ENCODE measurements around the gene AP3B1. TPM values are rescaled to one million over a fixed set of nuclear protein-coding genes. Genes with fewer than 3 reads are reported as not detected.

AP3B1 gene
- total and polyA plus RNA-seq, 2 experiments from 2014 or later, result 32.1 to 46.3 TPM

DNA sequence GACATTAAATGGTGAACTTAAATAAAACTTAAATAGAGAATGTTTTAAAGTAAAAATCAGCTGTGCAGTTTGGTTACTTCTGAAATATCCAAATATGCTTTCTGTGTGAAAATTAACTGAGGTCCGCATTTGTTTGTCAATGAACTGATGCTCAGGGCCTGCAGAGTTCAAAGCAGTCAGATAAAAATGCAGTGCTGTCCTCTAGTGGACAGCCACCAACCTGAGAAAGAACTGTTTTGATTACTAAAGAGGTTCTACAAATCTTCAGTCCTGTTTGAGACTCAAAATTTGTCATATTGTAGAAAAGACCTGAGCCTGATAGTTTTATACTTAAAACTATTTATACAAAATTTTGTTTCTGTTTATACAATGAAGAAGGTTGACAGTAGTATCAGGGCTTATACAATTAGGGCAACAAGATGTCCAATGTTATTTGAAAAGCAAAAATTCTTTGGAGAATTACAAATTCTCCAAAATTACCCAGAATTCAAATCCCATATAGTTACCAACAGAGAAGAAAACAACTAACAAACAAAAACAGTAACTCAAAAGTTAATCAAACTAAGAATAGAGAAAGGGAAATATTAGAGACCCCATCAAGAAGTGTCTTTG, 286.0 kb downstream of the AP3B1 start:
- Mint-ChIP-seq H3K27me3 (ENCODE audit: insufficient read depth, low read depth, poor library complexity) (peaks cover 15% of the 10 kb centered on the region), H3K4me3 (no peak overlapping the region), H3K4me1 (peaks cover 8% of the 10 kb centered on the region), H3K27ac (no peak overlapping the region), H3K36me3 (ENCODE audit: low read depth) (no peaks in the 10 kb centered on the region), H3K9me3 (no peaks in the 10 kb centered on the region)
- no peak overlapping the region for H3K27ac ChIP-seq (ENCODE audit: low read depth)
- H3K79me2 ChIP-seq (replicated peaks; ENCODE audit: insufficient read depth), result no peaks in the 10 kb centered on the region
- no peak overlapping the region for H2AFZ ChIP-seq
- H3K9me2 ChIP-seq (ENCODE audit: insufficient read depth), result no peaks in the 10 kb centered on the region
- ATAC-seq (peak; percentile 74), DNase-seq (ENCODE audit: low spot score) (peak; percentile 69)
- H3K27me3 ChIP-seq (ENCODE audit: insufficient read depth), result peaks cover 14% of the 10 kb centered on the region
- H3K36me3 ChIP-seq (ENCODE audit: insufficient read depth), result no peaks in the 10 kb centered on the region
- H3K4me2 ChIP-seq, result no peak overlapping the region
- no peaks in the 10 kb centered on the region for H3F3A ChIP-seq (replicated peaks; ENCODE audit: low read depth)
- H3K4me1 ChIP-seq (ENCODE audit: insufficient read depth), result no peaks in the 10 kb centered on the region
- no peak for TF ChIP-seq EZH2phosphoT487 (IDR thresholded peaks at IDR 0.05; ENCODE audit: unreplicated experiment)
- TF ChIP-seq, protein P1, sequence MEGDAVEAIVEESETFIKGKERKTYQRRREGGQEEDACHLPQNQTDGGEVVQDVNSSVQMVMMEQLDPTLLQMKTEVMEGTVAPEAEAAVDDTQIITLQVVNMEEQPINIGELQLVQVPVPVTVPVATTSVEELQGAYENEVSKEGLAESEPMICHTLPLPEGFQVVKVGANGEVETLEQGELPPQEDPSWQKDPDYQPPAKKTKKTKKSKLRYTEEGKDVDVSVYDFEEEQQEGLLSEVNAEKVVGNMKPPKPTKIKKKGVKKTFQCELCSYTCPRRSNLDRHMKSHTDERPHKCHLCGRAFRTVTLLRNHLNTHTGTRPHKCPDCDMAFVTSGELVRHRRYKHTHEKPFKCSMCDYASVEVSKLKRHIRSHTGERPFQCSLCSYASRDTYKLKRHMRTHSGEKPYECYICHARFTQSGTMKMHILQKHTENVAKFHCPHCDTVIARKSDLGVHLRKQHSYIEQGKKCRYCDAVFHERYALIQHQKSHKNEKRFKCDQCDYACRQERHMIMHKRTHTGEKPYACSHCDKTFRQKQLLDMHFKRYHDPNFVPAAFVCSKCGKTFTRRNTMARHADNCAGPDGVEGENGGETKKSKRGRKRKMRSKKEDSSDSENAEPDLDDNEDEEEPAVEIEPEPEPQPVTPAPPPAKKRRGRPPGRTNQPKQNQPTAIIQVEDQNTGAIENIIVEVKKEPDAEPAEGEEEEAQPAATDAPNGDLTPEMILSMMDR (conservative IDR thresholded peaks at IDR 0.05; ENCODE audit: low read depth in 2 of 2), result peak; percentile 87 to 88
- H4K20me1 ChIP-seq (replicated peaks; ENCODE audit: insufficient read depth), result peaks cover 5% of the 10 kb centered on the region; the same call in 1 of the 2 replicates
- no peak overlapping the region for H3K4me3 ChIP-seq

- no peaks in the 10 kb centered on the region for H3F3A ChIP-seq (replicated peaks; ENCODE audit: low read depth)
- H3K4me1 Mint-ChIP-seq, result peaks cover 8% of the 10 kb centered on the region
- no peaks in the 10 kb centered on the region for H3K79me2 ChIP-seq (replicated peaks; ENCODE audit: insufficient read depth)
- H4K20me1 ChIP-seq (replicated peaks; ENCODE audit: insufficient read depth), result peaks cover 5% of the 10 kb centered on the region; the same call in 1 of the 2 replicates
- H3K4me3 Mint-ChIP-seq, result no peak overlapping the region
- DNase-seq (ENCODE audit: low spot score) (no peak), ATAC-seq (no peak)
- no peaks in the 10 kb centered on the region for H3K36me3 Mint-ChIP-seq (ENCODE audit: low read depth)
- no peaks in the 10 kb centered on the region for H3K9me2 ChIP-seq (ENCODE audit: insufficient read depth)
- H3K9me3 Mint-ChIP-seq, result no peaks in the 10 kb centered on the region
- no peak overlapping the region for H3K27ac ChIP-seq (ENCODE audit: low read depth)
- no peak overlapping the region for H2AFZ ChIP-seq
- H3K27me3 ChIP-seq (ENCODE audit: insufficient read depth), result 0 out of 2 replicates have a peak, but pooled peaks cover 2% of the 10 kb centered on the region
- H3K4me3 ChIP-seq, result no peak overlapping the region
- H3K36me3 ChIP-seq (ENCODE audit: insufficient read depth), result no peaks in the 10 kb centered on the region
- H3K4me2 ChIP-seq, result no peak overlapping the region
- no peaks in the 10 kb centered on the region for H3K4me1 ChIP-seq (ENCODE audit: insufficient read depth)
- TF ChIP-seq ETS1 (IDR thresholded peaks at IDR 0.05) (no peak), ZNF331 (CRISPR knock-in tag; IDR thresholded peaks at IDR 0.05; ENCODE audit: low read depth) (no peak), EZH2phosphoT487 (IDR thresholded peaks at IDR 0.05; ENCODE audit: unreplicated experiment) (no peak), POLR2AphosphoS5 (IDR thresholded peaks at IDR 0.05; ENCODE audit: low read depth) (no peak), STAT1 (IDR thresholded peaks at IDR 0.05; ENCODE audit: unreplicated experiment) (no peak), REST (IDR thresholded peaks at IDR 0.05; ENCODE audit: unreplicated experiment) (no peak), JUNB (IDR thresholded peaks at IDR 0.05; ENCODE audit: unreplicated experiment) (no peak)
- no peak overlapping the region for H3K27ac Mint-ChIP-seq
- peaks cover 4% of the 10 kb centered on the region for H3K27me3 Mint-ChIP-seq (ENCODE audit: insufficient read depth, low read depth, poor library complexity)
Observed at GRCh38 chr5:78007233-78007632, 287.3 kb downstream of the AP3B1 start.

All from GM23338 (cell line).